ENCODE data around the gene EPHA6. TPM values are rescaled to one million over a fixed set of nuclear protein-coding genes. Genes with fewer than 3 reads are reported as not detected.

The EPHA6 gene
- total RNA-seq, 1 experiment from 2014 or later: 1.2 TPM

DNA sequence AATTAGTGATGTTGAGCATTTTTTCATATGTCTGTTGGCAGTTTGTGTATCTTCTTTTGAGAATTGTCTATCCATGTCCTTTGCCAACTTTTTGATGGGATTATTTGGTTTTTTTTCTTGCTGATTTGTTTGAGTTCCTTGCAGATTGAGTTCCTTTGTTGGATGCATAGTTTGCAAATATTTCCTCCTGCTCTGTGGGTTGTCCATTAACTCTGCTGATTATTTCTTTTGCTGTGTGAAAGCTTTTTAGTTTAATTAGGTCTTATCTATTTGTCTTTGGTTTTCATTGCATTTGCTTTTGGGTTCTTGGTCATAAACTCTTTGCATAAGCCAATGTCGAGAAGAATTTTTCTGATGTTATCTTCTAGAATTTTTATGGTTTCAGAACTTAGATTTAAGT is 414.6 kb downstream of the EPHA6 start:
- no peaks in the 10 kb centered on the region for H3F3A ChIP-seq (ENCODE audit: insufficient read depth, low read depth)
- H3K36me3 ChIP-seq (ENCODE audit: low read depth): no peaks in the 10 kb centered on the region
- CTCF ChIA-PET: no interaction called here
- no peaks in the 10 kb centered on the region for H3K27me3 ChIP-seq (ENCODE audit: insufficient read depth, low read depth)
- DNase-seq: no peak
- H2AFZ ChIP-seq: no peak overlapping the region
- no peaks in the 10 kb centered on the region for H3K9me2 ChIP-seq (ENCODE audit: insufficient read depth)
- H3K4me1 ChIP-seq (replicated peaks; ENCODE audit: insufficient read depth): 0 out of 2 replicates have a peak, but pooled peaks cover 6% of the 10 kb centered on the region
- no peak overlapping the region for H3K27ac ChIP-seq
- no peak overlapping the region for H3K4me3 ChIP-seq
- no TSS peak for BruUV-seq (replicated peaks)
- H3K9me3 ChIP-seq (ENCODE audit: insufficient read depth, low read depth): no peaks in the 10 kb centered on the region
- intact Hi-C loops (cut with micrococcal nuclease; ENCODE audit: unreplicated experiment): no loop called here
- POLR2A ChIA-PET (ENCODE audit: unreplicated experiment): no interaction called here
- H3K79me2 ChIP-seq (ENCODE audit: low read depth): no peaks in the 10 kb centered on the region
- H3K4me2 ChIP-seq: no peak overlapping the region
- H4K20me1 ChIP-seq (ENCODE audit: insufficient read depth): no peaks in the 10 kb centered on the region
- TF ChIP-seq, protein P1, sequence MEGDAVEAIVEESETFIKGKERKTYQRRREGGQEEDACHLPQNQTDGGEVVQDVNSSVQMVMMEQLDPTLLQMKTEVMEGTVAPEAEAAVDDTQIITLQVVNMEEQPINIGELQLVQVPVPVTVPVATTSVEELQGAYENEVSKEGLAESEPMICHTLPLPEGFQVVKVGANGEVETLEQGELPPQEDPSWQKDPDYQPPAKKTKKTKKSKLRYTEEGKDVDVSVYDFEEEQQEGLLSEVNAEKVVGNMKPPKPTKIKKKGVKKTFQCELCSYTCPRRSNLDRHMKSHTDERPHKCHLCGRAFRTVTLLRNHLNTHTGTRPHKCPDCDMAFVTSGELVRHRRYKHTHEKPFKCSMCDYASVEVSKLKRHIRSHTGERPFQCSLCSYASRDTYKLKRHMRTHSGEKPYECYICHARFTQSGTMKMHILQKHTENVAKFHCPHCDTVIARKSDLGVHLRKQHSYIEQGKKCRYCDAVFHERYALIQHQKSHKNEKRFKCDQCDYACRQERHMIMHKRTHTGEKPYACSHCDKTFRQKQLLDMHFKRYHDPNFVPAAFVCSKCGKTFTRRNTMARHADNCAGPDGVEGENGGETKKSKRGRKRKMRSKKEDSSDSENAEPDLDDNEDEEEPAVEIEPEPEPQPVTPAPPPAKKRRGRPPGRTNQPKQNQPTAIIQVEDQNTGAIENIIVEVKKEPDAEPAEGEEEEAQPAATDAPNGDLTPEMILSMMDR (conservative IDR thresholded peaks at IDR 0.05): no peak
- TF ChIP-seq EZH2 (IDR thresholded peaks at IDR 0.05; ENCODE audit: low read depth): no peak

DNA sequence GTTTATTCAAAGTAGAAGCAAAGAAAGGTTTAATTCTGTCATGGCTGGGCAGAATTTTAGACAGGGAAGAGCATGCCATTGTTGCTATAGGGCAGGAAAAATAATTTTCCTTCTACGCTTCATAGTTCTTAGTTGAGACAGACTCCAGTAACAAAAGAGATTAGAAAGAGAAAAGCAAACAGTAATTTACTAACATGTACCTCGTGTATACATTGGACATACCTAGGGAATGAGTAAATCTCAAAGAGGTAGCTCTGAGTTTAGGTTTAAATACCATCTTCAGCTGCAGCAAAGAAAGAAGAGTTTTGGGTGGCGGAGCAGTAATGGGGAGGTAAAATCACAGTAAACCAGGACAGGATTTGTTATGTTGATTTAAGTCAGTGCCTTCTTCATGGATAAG is 416.1 kb downstream of the EPHA6 start:
- H3K79me2 ChIP-seq (ENCODE audit: low read depth): no peaks in the 10 kb centered on the region
- no peaks in the 10 kb centered on the region for H3K9me2 ChIP-seq (ENCODE audit: insufficient read depth)
- no TSS peak for BruUV-seq (replicated peaks)
- no peaks in the 10 kb centered on the region for H3K9me3 ChIP-seq (ENCODE audit: insufficient read depth, low read depth)
- no peaks in the 10 kb centered on the region for H3K27me3 ChIP-seq (ENCODE audit: insufficient read depth, low read depth)
- H3K4me2 ChIP-seq: no peak overlapping the region
- ChIA-PET CTCF (no interaction called here), POLR2A (ENCODE audit: unreplicated experiment) (no interaction called here)
- no peak overlapping the region for H3K4me3 ChIP-seq
- no peaks in the 10 kb centered on the region for H4K20me1 ChIP-seq (ENCODE audit: insufficient read depth)
- no peak overlapping the region for H3K27ac ChIP-seq
- no peaks in the 10 kb centered on the region for H3K36me3 ChIP-seq (ENCODE audit: low read depth)
- intact Hi-C loops (cut with micrococcal nuclease; ENCODE audit: unreplicated experiment): no loop called here
- peak in 1 of 2 experiments; percentile 45 for DNase-seq
- H3K4me1 ChIP-seq (replicated peaks; ENCODE audit: insufficient read depth): peaks cover 13% of the 10 kb centered on the region
- TF ChIP-seq EZH2 (IDR thresholded peaks at IDR 0.05; ENCODE audit: low read depth): no peak
- TF ChIP-seq, protein P1 (conservative IDR thresholded peaks at IDR 0.05): no peak
- H2AFZ ChIP-seq: no peak overlapping the region
- no peaks in the 10 kb centered on the region for H3F3A ChIP-seq (ENCODE audit: insufficient read depth, low read depth)

DNA sequence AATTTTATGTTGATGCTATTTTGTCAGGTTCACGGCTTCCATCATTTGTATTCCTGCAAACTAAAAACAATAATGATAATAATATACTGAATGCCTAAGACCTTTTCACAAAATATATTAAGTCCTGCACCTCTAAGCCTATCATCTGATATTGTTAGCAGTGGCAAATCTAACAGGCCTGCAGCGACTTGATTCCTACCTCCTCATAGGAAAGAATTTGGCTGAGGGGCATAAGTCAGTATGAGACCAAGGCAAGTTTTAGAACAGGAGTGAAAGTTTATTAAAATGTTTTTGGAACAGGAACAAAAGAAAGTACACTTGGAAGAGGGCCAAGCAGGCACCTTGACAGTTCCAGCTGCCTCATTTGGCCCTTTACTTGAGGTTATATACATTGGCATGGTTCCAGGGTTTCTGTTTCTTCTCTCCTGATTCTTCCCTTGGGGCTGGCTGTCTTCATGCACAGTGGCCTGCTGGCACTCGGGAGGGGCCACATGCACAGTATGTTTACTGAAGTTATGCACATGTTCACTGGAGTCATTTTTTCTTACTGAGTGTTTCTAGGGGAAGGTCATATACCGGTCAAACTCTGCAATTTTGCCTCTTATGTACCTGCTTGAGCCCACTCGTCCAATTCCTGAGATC is 418.1 kb downstream of the EPHA6 start:
- POLR2A ChIA-PET (ENCODE audit: unreplicated experiment): no interaction called here
- intact Hi-C loops (cut with micrococcal nuclease; ENCODE audit: unreplicated experiment): no loop called here

DNA sequence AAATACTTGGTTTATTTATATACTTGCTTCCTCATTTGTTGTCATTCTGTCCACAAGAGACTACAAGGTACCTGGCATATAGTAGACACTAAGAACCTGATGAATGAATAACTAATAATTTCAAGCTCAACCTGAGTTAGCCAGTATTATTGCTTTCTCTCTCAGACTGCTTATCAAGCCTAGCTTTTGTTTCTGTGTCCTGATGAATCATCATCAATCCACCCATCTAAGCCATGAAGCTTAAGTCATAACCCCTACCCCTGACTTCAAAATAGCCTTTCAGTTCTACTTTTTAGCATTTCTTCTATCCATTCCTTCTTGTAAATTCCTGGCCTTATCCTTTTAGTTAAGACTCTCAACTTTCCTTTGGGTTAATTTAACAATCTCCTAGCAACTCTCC is 420.8 kb downstream of the EPHA6 start:
- POLR2A ChIA-PET (ENCODE audit: unreplicated experiment): no interaction called here
- DNase-seq: no peak
- Histone ChIP-seq H3K36me3 (ENCODE audit: low read depth) (no peaks in the 10 kb centered on the region), H3K4me2 (peak overlapping the region; percentile 9), H3K27ac (no peak overlapping the region), H3K9me3 (ENCODE audit: insufficient read depth, low read depth) (no peaks in the 10 kb centered on the region), H3F3A (ENCODE audit: insufficient read depth, low read depth) (0 out of 2 replicates have a peak, but pooled peaks cover 4% of the 10 kb centered on the region), H3K4me3 (no peak overlapping the region), H3K4me1 (replicated peaks; ENCODE audit: insufficient read depth) (peaks cover 26% of the 10 kb centered on the region), H3K27me3 (ENCODE audit: insufficient read depth, low read depth) (no peaks in the 10 kb centered on the region), H4K20me1 (ENCODE audit: insufficient read depth) (no peaks in the 10 kb centered on the region), H3K9me2 (ENCODE audit: insufficient read depth) (no peaks in the 10 kb centered on the region), H2AFZ (no peak overlapping the region), H3K79me2 (ENCODE audit: low read depth) (no peaks in the 10 kb centered on the region)
- TF ChIP-seq, protein P1 (conservative IDR thresholded peaks at IDR 0.05): no peak
- TF ChIP-seq EZH2 (IDR thresholded peaks at IDR 0.05; ENCODE audit: low read depth): no peak
- BruUV-seq (replicated peaks): no TSS peak
- intact Hi-C loops (cut with micrococcal nuclease; ENCODE audit: unreplicated experiment): no loop called here
- CTCF ChIA-PET: no interaction called here

More for the DNA sequence above, 418.1 kb downstream of the EPHA6 start:
- Histone ChIP-seq H3K9me2 (ENCODE audit: insufficient read depth) (no peaks in the 10 kb centered on the region), H3K4me1 (replicated peaks; ENCODE audit: insufficient read depth) (peaks cover 26% of the 10 kb centered on the region), H3F3A (ENCODE audit: insufficient read depth, low read depth) (0 out of 2 replicates have a peak, but pooled peaks cover 4% of the 10 kb centered on the region), H2AFZ (no peak overlapping the region), H3K36me3 (ENCODE audit: low read depth) (no peaks in the 10 kb centered on the region), H4K20me1 (ENCODE audit: insufficient read depth) (no peaks in the 10 kb centered on the region), H3K27ac (no peak overlapping the region), H3K9me3 (ENCODE audit: insufficient read depth, low read depth) (no peaks in the 10 kb centered on the region), H3K4me3 (no peak overlapping the region), H3K27me3 (ENCODE audit: insufficient read depth, low read depth) (no peaks in the 10 kb centered on the region), H3K4me2 (no peak overlapping the region), H3K79me2 (ENCODE audit: low read depth) (no peaks in the 10 kb centered on the region)
- CTCF ChIA-PET: no interaction called here
- TF ChIP-seq EZH2 (IDR thresholded peaks at IDR 0.05; ENCODE audit: low read depth): no peak
- DNase-seq: peak; percentile 44 to 70
- no TSS peak for BruUV-seq (replicated peaks)
